ENCODE data around the gene FOXM1. TPM values are rescaled to one million over a fixed set of nuclear protein-coding genes. Genes with fewer than 3 reads are reported as not detected.

The FOXM1 gene
- total RNA-seq, 2 donors from 2014 or later = 6.5 to 19.8 TPM

- peak; percentile 52 for ATAC-seq
- peak; percentile 58 to 60 for DNase-seq
- intact Hi-C loops (cut with DNase I, micrococcal nuclease) = no loop called here
These were observed 63.5 kb downstream of the FOXM1 start for GRCh38 chr12:2813214-2814185.

DNA sequence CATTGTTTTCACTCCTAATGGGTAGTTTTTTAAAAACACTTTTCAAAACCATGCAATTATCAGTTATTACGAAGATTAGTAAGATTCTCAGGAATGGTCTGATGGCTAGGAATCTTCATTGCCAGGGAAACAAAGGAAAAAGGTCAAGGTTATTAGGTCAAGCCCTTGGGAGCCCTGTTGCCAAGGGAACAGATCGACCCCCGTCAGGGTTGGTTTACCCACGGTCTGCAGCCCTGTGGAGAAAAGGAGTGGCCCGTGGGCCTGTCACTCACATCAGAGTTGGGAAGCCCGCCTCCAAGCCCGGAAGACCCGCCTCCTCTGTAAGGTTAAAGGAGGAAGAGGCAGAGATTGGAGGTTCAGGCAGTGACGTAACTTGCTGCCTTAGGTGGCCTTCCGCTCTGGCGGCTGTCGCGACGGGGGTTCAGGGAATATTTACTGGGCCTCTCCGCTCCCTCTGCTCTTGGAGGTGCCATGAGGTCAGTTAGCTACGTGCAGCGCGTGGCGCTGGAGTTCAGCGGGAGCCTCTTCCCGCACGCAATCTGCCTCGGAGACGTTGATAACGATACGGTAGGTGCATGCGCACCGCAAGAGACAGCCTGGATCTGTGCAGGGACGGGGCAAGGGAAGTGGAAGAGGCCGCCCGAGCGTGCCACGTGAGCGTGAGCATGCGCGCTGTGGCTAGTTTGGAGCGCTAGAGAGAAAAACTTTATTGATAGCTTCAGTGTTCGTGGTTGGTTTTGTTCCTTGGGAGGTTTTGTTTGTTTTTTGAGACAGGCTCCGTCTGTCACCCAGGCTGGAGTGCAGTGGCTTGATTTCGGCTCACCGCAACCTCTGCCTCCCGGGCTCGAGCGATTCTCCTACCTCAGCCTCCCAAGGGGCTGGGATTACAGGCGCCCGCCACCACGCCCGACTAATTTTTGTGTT lies 64.4 kb downstream of the FOXM1 start, which contains the start of gene ITFG2:
TSS of gene ITFG2 (plus strand) at position 379 of the 924 bp plus-strand sequence. CDS start at position 472, 93 bp downstream.
- peak; percentile 94 for ATAC-seq
- peak; percentile 99 for DNase-seq
- intact Hi-C loops (cut with DNase I, micrococcal nuclease) = no loop called here

DNA sequence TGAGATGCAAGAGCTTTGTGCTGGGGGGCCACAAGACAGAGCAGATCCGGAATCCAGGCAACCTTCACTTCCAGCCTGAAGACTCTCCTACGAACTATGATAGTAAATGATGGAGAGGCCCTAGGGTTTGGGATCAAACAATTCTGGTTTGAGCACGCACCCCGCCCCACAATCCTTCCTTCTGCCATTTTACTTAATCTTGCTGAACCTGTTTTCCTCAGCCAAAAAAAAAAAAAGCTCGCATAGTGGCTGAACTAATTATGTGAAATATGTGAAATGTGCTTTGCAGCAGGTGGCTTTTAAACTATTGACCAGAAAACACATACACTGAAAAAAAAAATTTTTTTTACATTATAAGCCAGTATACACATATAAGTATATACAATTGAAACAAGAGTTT lies 65.2 kb downstream of the FOXM1 start:
- peak in 1 of 2 donors; percentile 34 for DNase-seq
- ATAC-seq = no peak
- intact Hi-C loops (cut with DNase I, micrococcal nuclease) = no loop called here

Other genes starting within 250 kb of the FOXM1 start
- gene FKBP4, start 82.2 kb downstream of the FOXM1 start, total RNA-seq = 10 to 100 TPM; 66.3 to 67.9 TPM
- 10 to 100 TPM; 31.3 to 31.8 TPM for gene ITFG2, start 64.5 kb downstream of the FOXM1 start, total RNA-seq
- gene NRIP2, start 42.1 kb downstream of the FOXM1 start, total RNA-seq = 1 to 10 TPM; 1.2 to 1.8 TPM
- not detected for gene TEX52, start 20.1 kb downstream of the FOXM1 start, total RNA-seq
- 10 to 100 TPM; 18.5 to 20.6 TPM for gene RHNO1, start within 50 bp of the FOXM1 start, total RNA-seq
- 1 to 10 TPM; 7.5 to 9.9 TPM for gene TULP3, start 13.7 kb upstream of the FOXM1 start, total RNA-seq
- gene TEAD4, start 82.2 kb upstream of the FOXM1 start, total RNA-seq = 1 to 10 TPM; 6.0 to 9.0 TPM
- gene TSPAN9, start 200.2 kb upstream of the FOXM1 start, total RNA-seq = 1 to 10 TPM; 7.1 to 9.6 TPM

All from left colon (tissue), 2 donors.